ENCODE measurements around the gene SPIB. TPM values are rescaled to one million over a fixed set of nuclear protein-coding genes. Genes with fewer than 3 reads are reported as not detected.

The SPIB gene
- total RNA-seq, 4 donors from 2014 or later = not detected

GRCh38 chr19:50398675-50399367, 19.9 kb upstream of the SPIB start:
- DNase-seq (ENCODE audit: low spot score in 2 of 2) = no peak
- intact Hi-C loops (cut with DNase I; ENCODE audit: low total_unique reads) = no loop called here
- WGBS, 2 donors = 87 to 92% methylated on average over 13 of the region's 13 CpGs
- no peak for TF ChIP-seq POLR2A (IDR thresholded peaks at IDR 0.05)
- no peak for TF ChIP-seq CTCF (IDR thresholded peaks at IDR 0.05)
- no peak overlapping the region for H3K4me3 ChIP-seq (ENCODE audit: low read depth, poor library complexity, severe bottlenecking)

GRCh38 chr19:50399368-50399745, 19.4 kb upstream of the SPIB start:
- no peak for TF ChIP-seq POLR2A (IDR thresholded peaks at IDR 0.05)
- no peak for TF ChIP-seq CTCF (IDR thresholded peaks at IDR 0.05)
- no peak for DNase-seq (ENCODE audit: low spot score in 2 of 2)
- H3K4me3 ChIP-seq (ENCODE audit: low read depth, poor library complexity, severe bottlenecking) = no peak overlapping the region
- 97 to 98% methylated on average over 10 of the region's 10 CpGs for WGBS, 2 donors
- intact Hi-C loops (cut with DNase I; ENCODE audit: low total_unique reads) = no loop called here

GRCh38 chr19:50401605-50402450, 16.9 kb upstream of the SPIB start:
- WGBS, 2 donors = 93 to 94% methylated on average over 30 to 46 of the region's 48 CpGs
- H3K4me3 ChIP-seq (ENCODE audit: low read depth, poor library complexity, severe bottlenecking) = no peak overlapping the region
- TF ChIP-seq CTCF (IDR thresholded peaks at IDR 0.05) = no peak
- no peak for TF ChIP-seq POLR2A (IDR thresholded peaks at IDR 0.05)
- intact Hi-C loops (cut with DNase I; ENCODE audit: low total_unique reads) = no loop called here
- DNase-seq (ENCODE audit: low spot score in 2 of 2) = no peak

GRCh38 chr19:50402544-50403301, 16.0 kb upstream of the SPIB start:
- DNase-seq (ENCODE audit: low spot score in 2 of 2) = no peak
- TF ChIP-seq POLR2A (IDR thresholded peaks at IDR 0.05) (no peak), CTCF (IDR thresholded peaks at IDR 0.05) (no peak)
- 96 to 99% methylated on average over 32 to 39 of the region's 41 CpGs for WGBS, 2 donors
- no peak overlapping the region for H3K4me3 ChIP-seq (ENCODE audit: low read depth, poor library complexity, severe bottlenecking)
- intact Hi-C loops (cut with DNase I; ENCODE audit: low total_unique reads) = no loop called here

GRCh38 chr19:50406156-50406820, 12.4 kb upstream of the SPIB start:
- no peak for TF ChIP-seq CTCF (IDR thresholded peaks at IDR 0.05)
- no peak for TF ChIP-seq POLR2A (IDR thresholded peaks at IDR 0.05)
- intact Hi-C loops (cut with DNase I; ENCODE audit: low total_unique reads) = no loop called here
- H3K4me3 ChIP-seq (ENCODE audit: low read depth, poor library complexity, severe bottlenecking) = no peak overlapping the region
- no peak for DNase-seq (ENCODE audit: low spot score in 2 of 2)
- WGBS, 2 donors = 92 to 93% methylated on average over 21 to 22 of the region's 22 CpGs
